Activated CD4-positive, alpha-beta T cell treated with anti-CD3 and anti-CD28 coated beads, Interleukin-10, Interleukin-2, amounts not matched to agents 100 ng/mL and 50 ng/mL, durations not matched to agents 16 hours and 8 hours (primary cell): ENCODE data around the gene ANAPC15.
"Not testable (repeated sequence)": the region's sequence is repeated elsewhere in the genome, so short reads cannot be mapped to it uniquely, and the experiment has no call there.

Experiments
- DNase-seq: peaks from one replicate; pipeline ENCODE4 v3.0.0-alpha.2; 2020

Gene ANAPC15

GRCh38 chr11:72112143-72112977, at the start of gene ANAPC15:
Gene ANAPC15 (minus strand): TSS chr11:72112695. CDS start chr11:72111276, 1,419 bp downstream.
- peak; percentile 99 for DNase-seq

- no peak for DNase-seq
Observed at GRCh38 chr11:72160319-72160718, 47.8 kb upstream of the ANAPC15 start.

GRCh38 chr11:72157131-72157530, 44.6 kb upstream of the ANAPC15 start:
- no peak for DNase-seq

- DNase-seq = no peak
Observed at GRCh38 chr11:72155751-72156150, 43.3 kb upstream of the ANAPC15 start.

GRCh38 chr11:72154816-72155215, 42.3 kb upstream of the ANAPC15 start:
- DNase-seq = no peak

GRCh38 chr11:72153874-72154273, 41.4 kb upstream of the ANAPC15 start:
- DNase-seq = not testable (repeated sequence)

GRCh38 chr11:72150882-72151281, 38.4 kb upstream of the ANAPC15 start:
- DNase-seq = no peak

- no peak for DNase-seq
Observed at GRCh38 chr11:72146625-72147024, 34.1 kb upstream of the ANAPC15 start.

GRCh38 chr11:72144807-72145565, 32.5 kb upstream of the ANAPC15 start:
- no peak for DNase-seq

GRCh38 chr11:72142543-72142942, 30.0 kb upstream of the ANAPC15 start:
- not testable (repeated sequence) for DNase-seq

- not testable (repeated sequence) for DNase-seq
Observed at GRCh38 chr11:72142086-72142485, 29.6 kb upstream of the ANAPC15 start.

GRCh38 chr11:72141066-72141465, 28.6 kb upstream of the ANAPC15 start:
- peak; percentile 91 for DNase-seq

- DNase-seq = no peak
Observed at GRCh38 chr11:72140661-72141060, 28.2 kb upstream of the ANAPC15 start.

- no peak for DNase-seq
Observed at GRCh38 chr11:72139500-72139899, 27.0 kb upstream of the ANAPC15 start.

- DNase-seq = no peak
Observed at GRCh38 chr11:72138821-72139390, 26.4 kb upstream of the ANAPC15 start.

- peak; percentile 7 for DNase-seq
Observed at GRCh38 chr11:72136684-72137262, 24.3 kb upstream of the ANAPC15 start.

- no peak for DNase-seq
Observed at GRCh38 chr11:72135891-72136683, 23.6 kb upstream of the ANAPC15 start.

- not testable (repeated sequence) for DNase-seq
Observed at GRCh38 chr11:72135473-72135872, 23.0 kb upstream of the ANAPC15 start, which contains the start of gene FOLR3. Gene FOLR3 (plus strand): TSS chr11:72135725. CDS start chr11:72135953, 228 bp downstream.

GRCh38 chr11:72132646-72133045, 20.2 kb upstream of the ANAPC15 start:
- DNase-seq = no peak

GRCh38 chr11:72129381-72129780, 16.9 kb upstream of the ANAPC15 start:
- DNase-seq = no peak

- DNase-seq = no peak
Observed at GRCh38 chr11:72127923-72128322, 15.4 kb upstream of the ANAPC15 start.

- DNase-seq = no peak
Observed at GRCh38 chr11:72125956-72126355, 13.5 kb upstream of the ANAPC15 start.
